AG09309 (cell line): ENCODE results near the gene GREB1L.

Experiments used
- DNase-seq: peaks from one replicate; pipeline ENCODE4 v3.0.0-alpha.2; 2010; ENCODE audit warnings: low read depth
- H3K4me3 ChIP-seq: 2 replicates; pipeline ENCODE4 v1.5.1; 2011; ENCODE audit warnings: mild to moderate bottlenecking, low read depth, low read length, moderate library complexity; ENCODE audit not compliant: control insufficient read depth
- CTCF ChIP-seq: IDR thresholded peaks from 2 replicates; pipeline ENCODE4 v1.5.1; 2011; ENCODE audit warnings: mild to moderate bottlenecking, low read depth, low read length, inconsistent platforms; ENCODE audit not compliant: insufficient read depth, control insufficient read depth; ENCODE audit errors: missing control alignments

Gene GREB1L

GRCh38 chr18:21242141-21242779 lies at the start of gene GREB1L:
Gene GREB1L (plus strand): TSS chr18:21242232. CDS start chr18:21383519, 141,287 bp downstream.
- peak within 1 kb of the TSS; percentile 8 for H3K4me3 ChIP-seq
- no peak for DNase-seq
- TF ChIP-seq CTCF, result no peak

GRCh38 chr18:21192308-21192624 lies 49.8 kb upstream of the GREB1L start:
- H3K4me3 ChIP-seq, result no peak overlapping the region
- DNase-seq, result no peak
- no peak for TF ChIP-seq CTCF

GRCh38 chr18:21194871-21195771 lies 46.9 kb upstream of the GREB1L start:
- peak; percentile 50 for TF ChIP-seq CTCF
- peak; percentile 13 for DNase-seq
- no peak overlapping the region for H3K4me3 ChIP-seq

GRCh38 chr18:21196426-21196825 lies 45.6 kb upstream of the GREB1L start:
- TF ChIP-seq CTCF, result no peak
- no peak overlapping the region for H3K4me3 ChIP-seq
- no peak for DNase-seq

- no peak for TF ChIP-seq CTCF
- H3K4me3 ChIP-seq, result no peak overlapping the region
- DNase-seq, result no peak
These were observed 38.9 kb upstream of the GREB1L start for GRCh38 chr18:21203126-21203525.

GRCh38 chr18:21203542-21204241 lies 38.3 kb upstream of the GREB1L start:
- H3K4me3 ChIP-seq, result no peak overlapping the region
- no peak for TF ChIP-seq CTCF
- DNase-seq, result no peak
